Mesendoderm (in vitro differentiated cells): ENCODE measurements around the gene TTC39B.

Source experiments
- DNase-seq: peaks from one replicate; pipeline ENCODE4 v3.0.0; 2013
- H2AK5ac ChIP-seq: 2 replicates; pipeline ENCODE4 v1.6.1; 2013; ENCODE audit warnings: low read length, inconsistent platforms
- H2BK120ac ChIP-seq: 2 replicates; pipeline ENCODE4 v1.6.1; 2013; ENCODE audit warnings: low read depth, mild to moderate bottlenecking, low read length, moderate library complexity, mixed read lengths
- H2BK15ac ChIP-seq: replicated peaks from 2 replicates; pipeline ENCODE4 v1.6.1; 2013; ENCODE audit warnings: low read depth, mild to moderate bottlenecking, moderate library complexity
- H2BK5ac ChIP-seq: 2 replicates; pipeline ENCODE4 v1.6.1; 2013; ENCODE audit warnings: low read length, inconsistent platforms
- H3K18ac ChIP-seq: 2 replicates; pipeline ENCODE4 v1.6.1; 2013; ENCODE audit warnings: mild to moderate bottlenecking, low read length, mixed read lengths
- H3K23ac ChIP-seq: one replicate; pipeline ENCODE4 v1.6.1; 2013; ENCODE audit warnings: low read length
- H3K27ac ChIP-seq: 2 replicates; pipeline ENCODE4 v1.5.1; 2013; ENCODE audit warnings: low read depth, mild to moderate bottlenecking, inconsistent platforms, low read length, moderate library complexity
- H3K27me3 ChIP-seq: 2 replicates; pipeline ENCODE4 v1.6.1; 2013; ENCODE audit warnings: low read length, control low read depth, mild to moderate bottlenecking, inconsistent platforms; ENCODE audit not compliant: insufficient read depth, poor library complexity
- H3K36me3 ChIP-seq: 2 replicates; pipeline ENCODE4 v1.6.1; 2013; ENCODE audit warnings: low read length, inconsistent platforms; ENCODE audit not compliant: control insufficient read depth, insufficient read depth
- H3K4ac ChIP-seq: one replicate; pipeline ENCODE4 v1.6.1; 2013; ENCODE audit warnings: low read depth, mild to moderate bottlenecking, low read length, moderate library complexity
- H3K4me1 ChIP-seq: 2 replicates; pipeline ENCODE4 v1.6.1; 2013; ENCODE audit warnings: low read depth, low read length, inconsistent platforms; ENCODE audit not compliant: control insufficient read depth
- H3K4me2 ChIP-seq: 2 replicates; pipeline ENCODE4 v1.6.1; 2013; ENCODE audit warnings: low read length
- H3K4me3 ChIP-seq: 2 replicates; pipeline ENCODE4 v1.5.1; 2013; ENCODE audit warnings: mild to moderate bottlenecking, low read length
- H3K56ac ChIP-seq: one replicate; pipeline ENCODE4 v1.6.1; 2013; ENCODE audit warnings: low read length
- H3K79me1 ChIP-seq: 2 replicates; pipeline ENCODE4 v1.6.1; 2013; ENCODE audit warnings: low read length, inconsistent platforms
- H3K79me2 ChIP-seq: 2 replicates; pipeline ENCODE4 v1.6.1; 2013; ENCODE audit warnings: mild to moderate bottlenecking, low read length; ENCODE audit not compliant: control insufficient read depth, insufficient read depth
- H3K9ac ChIP-seq: 2 replicates; pipeline ENCODE4 v1.6.1; 2013; ENCODE audit warnings: low read length, inconsistent platforms
- H4K5ac ChIP-seq: one replicate; pipeline ENCODE4 v1.6.1; 2013; ENCODE audit warnings: low read length
- H4K8ac ChIP-seq: one replicate; pipeline ENCODE4 v1.6.1; 2013; ENCODE audit warnings: low read depth, mild to moderate bottlenecking, control low read depth, low read length, moderate library complexity
- WGBS: extraction: QIAGEN DNeasy Blood & Tissue Kit; methylation state at CpG from one replicate; pipeline ENCODE4 v1.1.7; 2013; ENCODE audit warnings: low lambda C conversion rate, missing lambda C conversion rate; ENCODE audit not compliant: insufficient coverage; ENCODE audit errors: extremely low coverage; 5-methylcytosine and 5-hydroxymethylcytosine counted together

TTC39B gene

DNA sequence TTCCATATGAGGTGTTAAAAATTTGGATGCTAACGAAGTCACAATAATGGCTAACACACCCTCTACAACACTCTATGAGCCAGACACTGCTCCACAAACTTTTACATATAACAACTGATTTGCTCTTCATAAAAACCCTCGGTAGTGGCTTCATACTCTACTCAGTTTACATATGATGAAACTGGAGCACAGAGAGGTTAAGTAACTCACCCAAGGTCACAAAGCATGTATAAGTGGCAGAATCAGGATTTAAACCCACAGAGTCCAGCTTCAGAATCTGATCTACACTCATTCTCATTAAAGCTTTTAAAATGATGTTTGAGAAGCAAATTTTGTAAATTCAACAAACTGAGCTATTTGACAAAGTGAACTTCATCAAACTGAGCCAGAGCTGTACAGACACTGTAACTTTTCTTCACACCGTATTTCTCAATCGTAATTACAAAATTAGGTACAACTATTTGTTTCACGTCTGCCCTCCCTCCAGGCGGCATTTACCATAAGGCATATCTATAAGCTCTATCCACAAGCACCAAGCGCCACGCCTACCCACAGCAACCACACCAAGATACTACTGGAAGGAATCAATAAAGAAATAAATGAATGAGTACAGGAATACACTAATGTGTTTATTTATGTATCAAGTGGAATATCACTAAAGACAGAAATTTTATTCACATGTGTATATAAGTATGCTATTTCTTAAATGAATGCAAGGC, 24.3 kb downstream of the TTC39B start:
- no peak overlapping the region for H3K18ac ChIP-seq
- H3K27me3 ChIP-seq: no peaks in the 10 kb centered on the region
- H3K23ac ChIP-seq: no peak overlapping the region
- DNase-seq: no peak
- peaks cover 10% of the 10 kb centered on the region for H3K79me1 ChIP-seq
- H3K79me2 ChIP-seq: peaks cover 12% of the 10 kb centered on the region
- WGBS: no CpG with 5 or more reads among the region's 8 CpGs
- H3K36me3 ChIP-seq: no peaks in the 10 kb centered on the region
- H3K4me3 ChIP-seq: no peak overlapping the region
- H3K27ac ChIP-seq: no peak overlapping the region
- no peak overlapping the region for H3K56ac ChIP-seq
- peaks cover 1% of the 10 kb centered on the region for H3K4me1 ChIP-seq
- H4K5ac ChIP-seq: no peak overlapping the region
- H2BK15ac ChIP-seq: no peak overlapping the region
- H4K8ac ChIP-seq: peak overlapping the region; percentile 76
- no peak overlapping the region for H3K4ac ChIP-seq
- no peak overlapping the region for H2BK120ac ChIP-seq
- no peak overlapping the region for H2BK5ac ChIP-seq
- no peak overlapping the region for H2AK5ac ChIP-seq
- no peak overlapping the region for H3K9ac ChIP-seq
- no peak overlapping the region for H3K4me2 ChIP-seq

- H3K27me3 ChIP-seq: no peaks in the 10 kb centered on the region
- no peak overlapping the region for H3K4me3 ChIP-seq
- no CpG with 5 or more reads among the region's 3 CpGs for WGBS
Measured at GRCh38 chr9:15280647-15281046, 26.4 kb downstream of the TTC39B start.

DNA sequence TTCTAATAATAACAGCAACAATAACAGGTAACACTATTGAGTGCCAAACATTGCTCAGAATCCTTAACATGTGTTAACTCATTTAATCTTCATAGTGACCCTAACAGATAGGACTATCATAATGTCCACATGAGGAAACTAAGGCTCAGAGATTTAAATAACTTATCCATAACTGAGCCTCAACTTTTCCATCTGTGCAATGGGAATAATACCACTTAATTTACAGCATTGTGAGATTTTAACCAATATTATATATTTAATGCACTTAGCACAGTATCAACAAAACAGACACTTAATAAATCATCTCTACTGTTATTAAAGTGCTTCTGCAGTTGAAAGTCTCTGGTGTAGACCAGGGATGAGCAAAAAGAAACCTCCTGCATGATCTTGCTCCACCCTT, 28.2 kb downstream of the TTC39B start:
- Histone ChIP-seq H3K4me2 (no peak overlapping the region), H3K4me3 (no peak overlapping the region), H3K79me1 (peaks cover 19% of the 10 kb centered on the region), H3K79me2 (peaks cover 16% of the 10 kb centered on the region), H4K8ac (no peak overlapping the region), H3K36me3 (no peaks in the 10 kb centered on the region), H3K18ac (no peak overlapping the region), H2BK15ac (no peak overlapping the region), H3K27me3 (no peaks in the 10 kb centered on the region), H3K9ac (no peak overlapping the region), H3K27ac (no peak overlapping the region), H3K4me1 (no peaks in the 10 kb centered on the region), H4K5ac (no peak overlapping the region), H2BK120ac (no peak overlapping the region), H3K23ac (no peak overlapping the region), H2AK5ac (no peak overlapping the region), H2BK5ac (no peak overlapping the region), H3K56ac (no peak overlapping the region), H3K4ac (no peak overlapping the region)
- DNase-seq: no peak

More at GRCh38 chr9:15280647-15281046, 26.4 kb downstream of the TTC39B start:
- Histone ChIP-seq H2AK5ac (no peak overlapping the region), H3K27ac (no peak overlapping the region), H3K4ac (no peak overlapping the region), H3K9ac (no peak overlapping the region), H3K79me2 (peaks cover 16% of the 10 kb centered on the region), H3K4me2 (no peak overlapping the region), H3K56ac (no peak overlapping the region), H3K4me1 (no peaks in the 10 kb centered on the region), H3K23ac (no peak overlapping the region), H2BK120ac (no peak overlapping the region), H3K79me1 (peaks cover 15% of the 10 kb centered on the region), H3K18ac (no peak overlapping the region), H4K8ac (no peak overlapping the region), H2BK15ac (no peak overlapping the region), H4K5ac (no peak overlapping the region), H2BK5ac (no peak overlapping the region), H3K36me3 (no peaks in the 10 kb centered on the region)
- DNase-seq: no peak

- Histone ChIP-seq H2AK5ac (no peak overlapping the region), H3K4me3 (no peak overlapping the region), H3K18ac (no peak overlapping the region), H4K5ac (no peak overlapping the region), H3K23ac (no peak overlapping the region), H3K9ac (no peak overlapping the region), H2BK120ac (no peak overlapping the region), H3K56ac (no peak overlapping the region), H3K4me2 (no peak overlapping the region), H3K27me3 (no peaks in the 10 kb centered on the region), H3K36me3 (no peaks in the 10 kb centered on the region), H3K79me2 (peaks cover 18% of the 10 kb centered on the region), H3K4me1 (no peaks in the 10 kb centered on the region), H4K8ac (no peak overlapping the region), H2BK15ac (no peak overlapping the region), H3K4ac (no peak overlapping the region), H2BK5ac (no peak overlapping the region), H3K79me1 (peaks cover 22% of the 10 kb centered on the region), H3K27ac (no peak overlapping the region)
- no peak for DNase-seq
- WGBS: 100% methylated on average over 1 of the region's 2 CpGs
Measured at GRCh38 chr9:15278091-15278687, 28.8 kb downstream of the TTC39B start.

DNA sequence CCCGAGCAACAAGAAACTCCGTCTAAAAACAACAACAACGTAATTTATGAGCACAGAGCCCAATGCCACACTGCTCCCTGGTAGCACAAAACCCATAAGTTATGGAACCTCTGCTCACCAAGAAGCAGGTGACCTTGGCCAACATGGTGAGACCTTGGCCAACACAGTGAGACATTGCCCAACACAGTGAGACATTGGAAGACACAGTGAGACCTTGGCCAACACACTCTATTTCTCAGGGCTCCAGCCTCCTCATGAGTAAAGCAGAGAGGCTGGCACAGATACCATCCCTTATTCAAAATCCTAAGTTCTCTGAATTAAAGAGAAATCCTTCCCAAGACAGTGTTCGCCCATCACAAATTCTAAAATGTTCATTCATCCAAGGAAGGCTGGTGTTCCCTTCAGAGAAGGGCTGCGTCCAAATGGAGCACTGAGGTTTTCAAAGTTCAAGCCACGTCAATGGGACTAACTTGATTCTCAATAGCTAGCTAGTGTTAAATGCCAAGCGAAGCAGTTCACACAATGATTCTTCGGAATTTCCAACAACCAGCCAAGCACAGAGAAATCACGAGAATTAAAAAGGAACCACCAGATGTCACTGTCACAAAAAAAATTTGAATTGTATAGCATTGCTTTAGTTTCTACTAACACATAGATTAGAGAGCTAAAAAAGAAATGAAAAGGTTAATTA, 29.5 kb downstream of the TTC39B start:
- DNase-seq: peak; percentile 61
- Histone ChIP-seq H3K4me1 (no peaks in the 10 kb centered on the region), H3K18ac (peak overlapping the region; percentile 6), H3K36me3 (no peaks in the 10 kb centered on the region), H2BK120ac (no peak overlapping the region), H3K56ac (peak overlapping the region; percentile 38), H3K79me2 (peaks cover 16% of the 10 kb centered on the region), H3K4me3 (no peak overlapping the region), H3K9ac (no peak overlapping the region), H3K79me1 (peaks cover 22% of the 10 kb centered on the region), H3K23ac (peak overlapping the region; percentile 29), H4K5ac (no peak overlapping the region), H2AK5ac (no peak overlapping the region), H4K8ac (no peak overlapping the region), H3K4ac (no peak overlapping the region), H2BK5ac (no peak overlapping the region), H2BK15ac (no peak overlapping the region), H3K27me3 (no peaks in the 10 kb centered on the region), H3K4me2 (no peak overlapping the region), H3K27ac (no peak overlapping the region)
- no CpG with 5 or more reads among the region's 9 CpGs for WGBS
